Posterior vena cava (tissue), 2 donors: Measurements from ENCODE around the gene DBNDD1. TPM values are rescaled to one million over a fixed set of nuclear protein-coding genes. Genes with fewer than 3 reads are reported as not detected.
"Not testable (repeated sequence)": the region's sequence is repeated elsewhere in the genome, so short reads cannot be mapped to it uniquely, and the experiment has no call there.

ENCODE experiments used
- DNase-seq: peaks from one replicate; pipeline ENCODE4 v3.0.0-alpha.2; 2020; ENCODE audit warnings: low spot score
- intact Hi-C, 2 donors: fragments of 100-400 bp; cut with DNase I; formaldehyde crosslinking; loops; one replicate each; pipeline versions ENCODE4 v1.14.1 to v1.14.2; 2022 to 2023
- long read RNA-seq, 2 donors: library from polyadenylated mRNA; unstranded; transcript quantifications; one replicate each; pipeline ENCODE4 v2.0.0, GENCODE V29; 2020 to 2021
- total RNA-seq, 2 donors: library from RNA; stranded (reverse); fragmentation: NEBNext Ultra II Directional; extraction: Animal tissue kit (Norgen Biotek cat#: 25700); gene quantifications; one replicate each; pipeline ENCODE4 v1.2.1, GENCODE V29; 2021
- donor health status: DM: yes; HTN: yes; CAD: no.
- donor health status: DM: yes; HTN: yes; CAD: no.

DBNDD1 gene, protein sequence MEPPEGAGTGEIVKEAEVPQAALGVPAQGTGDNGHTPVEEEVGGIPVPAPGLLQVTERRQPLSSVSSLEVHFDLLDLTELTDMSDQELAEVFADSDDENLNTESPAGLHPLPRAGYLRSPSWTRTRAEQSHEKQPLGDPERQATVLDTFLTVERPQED
- total RNA-seq = 1 to 10 TPM in 1 of 2 donors, under 1 TPM in 1; 0.88 to 2.7 TPM
- long read RNA-seq, donor 1, partial matches to known transcripts = 0 of 4 reads
- long read RNA-seq, donor 1, other reads (novel, unspliced or antisense) = 0 of 4 reads
- long read RNA-seq, donor 2, partial matches to known transcripts = 0 of 5 reads
- long read RNA-seq, donor 2, other reads (novel, unspliced or antisense) = 0 of 5 reads

DNA sequence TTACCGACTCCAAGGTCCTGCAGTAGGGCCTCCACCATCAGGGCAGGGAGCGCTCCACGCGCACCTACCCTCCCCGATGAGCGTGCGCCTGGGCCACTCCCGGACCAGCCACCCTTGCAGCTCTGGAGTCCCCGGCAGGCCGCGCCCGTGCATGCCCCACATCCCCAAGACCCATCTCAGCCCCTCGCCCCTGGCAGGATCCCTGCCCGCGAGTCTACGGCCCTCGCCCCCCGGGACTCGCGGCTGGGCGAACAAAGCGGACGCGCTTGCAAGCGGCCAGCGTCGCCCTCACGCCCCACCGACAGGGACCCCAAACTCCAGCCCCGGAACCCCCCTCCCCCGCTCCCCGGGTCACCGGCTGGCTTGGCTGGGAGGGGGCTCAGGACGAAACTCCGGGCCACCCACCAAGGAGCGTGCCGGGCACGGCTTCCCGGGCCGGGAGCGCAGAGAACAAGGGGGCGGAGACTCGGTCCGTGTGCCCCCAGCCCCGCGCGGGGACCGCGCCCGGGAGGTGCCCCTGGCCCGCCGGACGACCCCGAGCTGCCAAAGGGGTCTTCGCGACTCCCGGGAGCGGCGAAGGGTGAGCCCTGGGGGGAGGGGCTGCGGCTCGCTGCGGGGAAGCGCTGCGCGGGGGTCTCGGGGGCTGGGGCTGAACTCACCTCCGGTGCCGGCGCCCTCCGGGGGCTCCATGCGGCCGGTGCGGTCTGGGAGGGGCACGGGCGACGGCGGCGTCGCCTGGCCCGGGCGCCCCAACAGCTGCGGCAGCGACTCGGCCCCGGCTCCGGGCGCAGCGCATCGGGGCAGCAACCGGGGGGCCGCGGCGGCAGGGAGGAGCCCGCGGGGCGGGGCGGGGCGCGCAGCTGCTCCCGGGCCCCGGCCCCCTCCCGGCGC is at the start of gene DBNDD1:
DBNDD1 (minus strand) TSS at position 805 of the 891 bp plus-strand sequence; CDS start at position 690, 115 bp downstream.
- intact Hi-C loops = loop anchor here in 1 of 2 donors (1.0 kb wide), 1 partner anchor 8 kb away; no protein-coding TSS in a partner anchor

GRCh38 chr16:90061437-90061836 is 42.2 kb upstream of the DBNDD1 start:
- no peak for DNase-seq
- intact Hi-C loops = no loop called here

More for the DNA sequence above, at the start of gene DBNDD1:
- no peak for DNase-seq

DNA sequence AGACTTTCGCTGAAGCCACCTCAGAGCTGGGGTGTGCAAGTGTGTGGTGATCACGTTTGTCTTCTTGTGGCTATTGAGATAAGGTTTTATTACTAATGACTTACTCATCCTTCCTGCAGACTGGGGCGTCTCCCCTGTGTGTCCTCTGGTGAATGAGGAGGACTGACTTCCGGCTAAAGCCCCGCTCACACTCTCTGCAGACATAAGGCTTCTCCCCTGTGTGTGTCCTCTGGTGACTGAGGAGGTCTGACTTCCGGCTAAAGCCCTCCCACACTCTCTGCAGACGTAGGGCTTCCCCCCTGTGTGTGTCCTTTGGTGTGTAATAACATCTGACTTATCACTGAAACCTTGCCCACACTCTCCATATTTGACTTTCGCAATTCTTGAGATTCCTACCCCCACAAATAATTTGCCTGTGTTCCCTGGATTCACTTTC is 38.5 kb upstream of the DBNDD1 start:
- no peak for DNase-seq
- intact Hi-C loops = no loop called here

DNA sequence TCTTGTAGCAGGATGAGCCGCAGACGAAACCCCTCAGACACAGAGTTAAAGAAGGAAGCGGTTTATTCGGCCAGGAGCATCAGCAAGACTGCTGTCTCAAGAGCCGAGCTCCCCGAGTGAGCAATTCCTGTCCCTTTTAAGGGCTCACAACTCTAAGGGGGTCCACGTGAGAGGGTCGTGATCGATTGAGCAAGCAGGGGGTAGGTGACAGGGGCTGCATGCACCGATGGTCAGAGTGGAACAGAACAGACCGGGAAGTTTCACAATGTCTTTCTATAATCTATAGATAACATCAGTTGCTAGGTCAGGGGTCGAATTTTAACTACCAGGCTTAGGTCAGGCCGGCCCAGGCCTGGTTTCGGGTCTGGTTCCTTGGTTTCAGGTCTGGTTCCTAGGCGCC is 37.3 kb upstream of the DBNDD1 start:
- intact Hi-C loops, DNase-seq: not testable (repeated sequence)

- intact Hi-C loops = no loop called here
- DNase-seq = no peak
Measured at GRCh38 chr16:90055371-90055770, 36.1 kb upstream of the DBNDD1 start.

GRCh38 chr16:90054554-90054953 is 35.3 kb upstream of the DBNDD1 start:
- no peak for DNase-seq
- intact Hi-C loops = no loop called here

DNA sequence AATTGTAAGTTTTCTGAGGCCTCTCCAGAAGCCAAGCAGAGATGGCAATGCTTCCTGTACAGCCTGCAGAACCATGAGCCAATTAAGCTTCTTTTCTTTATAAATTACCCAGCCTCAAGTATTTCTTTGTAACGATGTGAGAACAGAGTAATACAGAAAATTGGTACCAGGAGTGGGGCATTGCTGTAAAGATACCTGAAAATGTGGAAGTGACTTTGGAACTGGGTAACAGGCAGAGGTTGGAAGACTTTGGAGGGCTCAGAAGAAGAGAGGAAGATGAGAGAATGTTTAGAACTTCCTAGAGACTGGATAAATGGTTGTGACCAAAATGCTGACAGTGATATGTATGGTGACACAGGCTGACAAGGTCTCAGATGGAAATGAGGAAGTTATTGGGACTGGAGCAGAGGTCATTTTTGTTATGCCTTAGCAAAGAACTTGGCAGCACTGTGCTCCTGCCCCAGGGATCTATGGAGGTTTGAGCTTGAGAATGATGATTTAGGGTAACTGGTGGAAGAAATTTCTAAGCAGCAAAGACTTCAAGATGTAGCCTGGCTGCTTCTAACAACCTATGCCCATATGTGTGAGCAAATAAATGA is 34.7 kb upstream of the DBNDD1 start:
- no peak for DNase-seq
- intact Hi-C loops = no loop called here

DNA sequence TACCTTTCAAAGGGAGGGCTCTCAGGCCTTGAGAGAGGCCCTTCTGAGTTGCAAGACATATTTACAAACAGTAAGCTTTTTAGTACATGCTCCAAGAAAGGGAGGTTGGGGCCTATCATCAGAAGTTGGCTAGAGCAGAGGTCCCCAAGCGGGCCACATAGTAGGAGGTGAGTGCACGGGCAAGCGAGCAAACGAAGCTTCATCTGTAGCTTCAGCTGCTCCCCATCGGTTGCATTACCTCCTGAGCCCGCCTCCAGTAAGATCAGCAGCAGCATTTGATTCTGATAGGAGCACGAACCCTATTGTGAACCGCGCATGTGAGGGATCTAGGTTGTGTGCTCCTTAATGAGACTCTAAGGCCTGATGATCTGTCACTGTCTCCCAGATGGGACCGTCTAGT is 31.7 kb upstream of the DBNDD1 start:
- intact Hi-C loops = no loop called here
- DNase-seq = no peak

GRCh38 chr16:90048737-90049330 is 29.6 kb upstream of the DBNDD1 start:
- intact Hi-C loops = no loop called here
- no peak for DNase-seq

DNA sequence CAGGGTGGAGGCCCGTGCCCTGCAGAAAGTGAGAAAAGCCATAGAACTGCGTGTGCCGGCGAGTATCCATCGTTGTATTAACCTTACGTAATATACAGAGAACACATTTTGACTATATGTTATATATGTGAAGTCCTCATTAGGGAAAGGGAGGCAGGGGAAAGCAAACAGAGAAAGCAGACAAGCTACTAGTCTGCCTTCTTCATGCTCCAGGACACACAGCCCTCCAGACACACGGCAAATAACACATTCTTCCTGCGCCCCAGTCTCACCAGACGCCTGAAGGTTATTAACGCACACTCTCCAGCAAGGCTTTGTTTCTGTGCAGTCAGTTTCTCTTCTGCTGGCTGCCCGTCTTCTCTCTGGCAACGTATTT is 29.1 kb upstream of the DBNDD1 start:
- DNase-seq = no peak
- intact Hi-C loops = no loop called here

DNA sequence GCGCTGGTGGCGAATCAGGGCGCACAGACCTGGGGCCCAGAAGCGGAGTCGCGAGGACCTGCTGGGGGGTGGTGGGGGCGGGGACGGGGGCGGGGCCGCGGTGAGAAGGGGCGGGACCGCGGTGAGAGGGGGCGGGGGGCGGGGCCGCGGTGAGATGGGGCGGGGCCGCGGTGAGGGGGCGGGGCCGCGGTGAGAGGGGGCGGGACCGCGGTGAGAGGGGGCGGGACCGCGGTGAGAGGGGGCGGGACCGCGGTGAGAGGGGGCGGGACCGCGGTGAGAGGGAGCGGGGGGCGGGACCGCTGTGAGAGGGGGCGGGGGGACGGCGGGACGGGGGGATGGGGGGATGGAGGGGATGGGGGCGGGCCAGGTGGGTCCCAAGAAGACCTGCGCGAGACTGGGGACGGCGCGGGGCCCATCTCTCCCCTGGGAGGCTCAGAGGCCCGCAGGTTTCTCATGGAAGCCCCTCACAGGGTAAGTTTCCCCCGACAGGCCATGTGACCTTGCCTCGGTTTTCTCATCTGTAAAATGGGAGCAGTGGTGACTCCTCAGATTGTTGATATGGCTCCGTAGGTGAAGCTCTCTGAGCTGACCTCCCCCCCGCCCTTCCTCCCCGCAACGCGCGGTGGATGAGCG is 28.6 kb upstream of the DBNDD1 start:
- intact Hi-C loops = no loop called here
- DNase-seq = no peak

- intact Hi-C loops = no loop called here
- DNase-seq = peak; percentile 89
Measured at GRCh38 chr16:90046971-90047713, 27.9 kb upstream of the DBNDD1 start.

DNA sequence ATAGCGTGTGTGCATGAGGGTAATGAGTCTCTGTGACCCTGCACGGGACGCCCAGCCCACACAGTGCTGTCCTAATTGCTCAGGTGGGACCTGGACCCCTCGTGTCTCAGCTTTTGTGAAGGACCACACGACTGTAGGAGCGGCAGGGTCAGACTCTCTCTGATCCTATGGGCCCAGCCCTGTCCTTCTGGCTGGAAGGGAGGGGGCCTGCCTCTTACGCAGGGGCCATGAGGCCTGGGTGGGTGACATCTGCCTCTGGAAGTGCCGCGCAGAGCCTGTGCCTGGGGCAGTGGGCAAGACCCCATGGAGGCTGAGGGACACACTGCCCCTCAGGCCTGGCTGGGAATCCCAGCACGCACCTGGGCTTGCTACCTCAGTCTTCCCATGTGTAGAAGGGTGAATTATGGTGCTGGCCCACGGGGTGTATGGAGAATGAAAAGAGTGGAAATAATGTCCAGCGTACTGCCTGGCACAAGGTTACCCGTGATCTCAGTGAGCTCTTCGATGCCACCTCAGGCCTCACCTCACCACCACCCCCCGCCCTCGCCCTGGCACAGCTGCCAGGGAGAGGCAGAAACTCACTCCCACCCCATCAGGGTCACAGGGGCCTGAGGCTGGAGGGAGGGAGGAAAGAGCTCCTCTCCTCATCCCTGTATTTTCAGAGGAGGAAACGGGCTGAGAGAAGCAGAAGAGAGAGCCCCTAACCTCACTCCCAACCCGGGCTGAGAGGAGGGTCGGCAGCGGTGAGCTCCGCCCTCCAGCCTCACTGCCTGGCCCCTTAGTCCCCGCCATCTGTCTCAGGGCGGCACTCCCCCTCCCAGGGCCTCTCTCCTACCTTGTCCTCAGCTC is 27.1 kb upstream of the DBNDD1 start:
- intact Hi-C loops = no loop called here
- no peak for DNase-seq

DNA sequence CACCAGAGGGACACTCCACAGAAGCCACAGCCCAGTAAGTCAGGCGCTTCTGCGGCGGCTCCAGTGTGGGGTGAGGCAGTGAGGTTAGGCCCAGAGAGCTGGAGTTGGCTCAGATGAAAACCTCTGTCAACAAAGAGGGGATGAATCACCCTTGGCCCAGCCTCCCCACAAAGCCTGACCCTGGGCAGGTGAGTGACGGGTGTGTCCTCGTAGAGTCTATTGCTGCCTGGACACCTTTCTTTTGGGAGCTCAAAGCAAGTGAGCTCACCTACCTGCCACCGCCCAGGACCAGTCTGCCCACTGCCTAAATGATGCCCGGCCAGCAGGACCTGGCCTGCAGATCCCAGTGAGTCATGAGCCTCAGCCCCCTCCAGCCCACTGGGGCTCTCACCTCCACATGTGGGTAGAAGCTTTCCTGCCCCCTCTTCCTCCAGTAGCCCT is 24.9 kb upstream of the DBNDD1 start:
- intact Hi-C loops = no loop called here
- peak; percentile 68 for DNase-seq

GRCh38 chr16:90043526-90043925 is 24.3 kb upstream of the DBNDD1 start:
- DNase-seq = peak; percentile 72
- intact Hi-C loops = no loop called here

DNA sequence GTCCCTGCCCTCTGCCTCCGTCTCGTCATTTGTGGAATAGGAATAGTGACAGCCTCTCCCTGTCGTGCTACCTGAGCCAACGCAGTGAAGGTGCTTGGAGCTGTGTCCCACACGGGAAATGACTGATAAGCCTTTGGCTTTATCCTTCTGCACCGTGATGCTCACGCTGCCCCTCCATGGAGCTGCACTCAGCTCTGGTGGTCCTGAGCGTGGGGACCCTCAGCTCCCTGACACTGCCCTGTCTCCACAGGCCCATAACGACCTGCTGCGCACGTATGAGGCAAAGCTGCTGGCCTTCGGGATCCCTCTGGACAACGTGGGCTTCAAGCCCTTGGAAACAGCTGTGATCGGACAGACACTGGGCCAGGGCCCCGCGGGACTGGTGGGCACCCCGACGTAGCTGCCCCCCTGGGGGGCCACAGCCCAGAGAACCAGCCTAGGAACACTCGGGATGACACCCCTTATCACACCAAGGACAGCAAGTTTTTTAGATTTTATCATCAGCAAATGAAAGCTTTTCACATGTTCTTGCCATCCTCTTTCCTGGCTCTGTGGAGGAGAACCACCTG is 23.8 kb upstream of the DBNDD1 start:
- peak; percentile 54 for DNase-seq
- intact Hi-C loops = no loop called here

DNA sequence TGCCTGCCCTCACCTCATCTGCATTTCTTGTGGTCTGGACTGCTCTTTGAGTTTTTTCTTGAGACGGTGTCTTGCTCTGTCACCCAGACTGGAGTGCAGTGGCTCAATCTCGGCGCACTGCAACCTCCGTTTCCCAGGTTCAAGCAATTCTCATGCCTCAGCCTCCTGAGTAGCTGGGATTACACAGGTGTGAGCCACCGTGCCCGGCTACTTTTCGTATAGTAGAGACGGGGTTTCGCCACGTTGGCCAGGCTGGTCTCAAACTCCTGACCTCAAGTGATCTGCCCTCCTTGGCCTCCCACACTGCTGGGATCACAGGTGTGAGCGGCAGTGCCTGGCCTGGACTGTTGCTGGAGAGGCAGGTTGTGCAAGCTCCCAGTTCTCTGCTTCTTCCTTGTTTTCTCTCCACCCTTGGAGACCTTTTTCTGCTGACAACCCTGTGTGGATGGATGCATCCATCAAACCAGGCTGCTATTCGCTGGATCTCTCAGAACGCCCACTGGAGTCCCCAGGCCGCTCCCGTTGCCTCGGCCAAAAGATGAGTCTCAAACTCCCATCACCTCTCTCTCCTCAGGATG is 22.7 kb upstream of the DBNDD1 start:
- DNase-seq = peak; percentile 69
- intact Hi-C loops = no loop called here
